ENCODE data around the gene POMGNT1.

POMGNT1 gene

GRCh38 chr1:46158312-46159281 lies 39.6 kb downstream of the POMGNT1 start:
- no peak for TF ChIP-seq CTCF (IDR thresholded peaks at IDR 0.05)
- Histone ChIP-seq H3K9ac (no peak overlapping the region), H3K4me2 (ENCODE audit: low read length) (no peak overlapping the region), H3K27me3 (ENCODE audit: control insufficient read depth, insufficient read depth, low read length) (no peaks in the 10 kb centered on the region), H3K4me3 (ENCODE audit: low read depth, low read length) (no peak overlapping the region), H3K27ac (no peak overlapping the region), H3K36me3 (ENCODE audit: control insufficient read depth, insufficient read depth, low read length) (no peaks in the 10 kb centered on the region), H3K79me2 (no peaks in the 10 kb centered on the region), H3K4me1 (no peaks in the 10 kb centered on the region), H3K9me3 (ENCODE audit: control insufficient read depth, low read length) (no peaks in the 10 kb centered on the region), H2AFZ (no peak overlapping the region)

DNA sequence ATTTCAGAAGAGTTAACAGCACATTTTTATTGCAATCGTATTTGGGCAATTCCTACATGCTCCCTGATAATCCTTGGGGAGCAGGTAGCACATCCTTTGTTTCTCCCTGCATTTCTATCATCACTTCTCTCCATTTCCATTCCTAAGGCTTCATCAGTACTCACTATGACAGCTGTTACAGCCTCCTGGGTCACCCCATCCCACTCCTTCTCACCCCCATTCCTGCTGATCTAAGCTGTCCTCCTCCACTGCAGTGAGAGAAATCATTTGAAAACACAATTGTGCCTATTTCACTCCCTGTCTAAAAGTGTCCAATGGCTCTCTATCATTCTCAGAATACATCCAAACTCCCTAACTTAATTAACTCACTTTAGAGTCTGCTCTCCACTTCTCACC lies 40.3 kb downstream of the POMGNT1 start:
- no peak for TF ChIP-seq CTCF (IDR thresholded peaks at IDR 0.05)
- H3K4me3 ChIP-seq (ENCODE audit: low read depth, low read length) = no peak overlapping the region
- no peak overlapping the region for H2AFZ ChIP-seq
- no peaks in the 10 kb centered on the region for H3K9me3 ChIP-seq (ENCODE audit: control insufficient read depth, low read length)
- no peak overlapping the region for H3K4me2 ChIP-seq (ENCODE audit: low read length)
- H3K27me3 ChIP-seq (ENCODE audit: control insufficient read depth, insufficient read depth, low read length) = no peaks in the 10 kb centered on the region
- no peak overlapping the region for H3K9ac ChIP-seq
- no peak overlapping the region for H3K27ac ChIP-seq
- no peaks in the 10 kb centered on the region for H3K79me2 ChIP-seq
- H3K4me1 ChIP-seq = no peaks in the 10 kb centered on the region
- no peaks in the 10 kb centered on the region for H3K36me3 ChIP-seq (ENCODE audit: control insufficient read depth, insufficient read depth, low read length)

GRCh38 chr1:46153732-46154131 lies 44.5 kb downstream of the POMGNT1 start:
- no peak overlapping the region for H3K4me3 ChIP-seq (ENCODE audit: low read depth, low read length)
- no peaks in the 10 kb centered on the region for H3K36me3 ChIP-seq (ENCODE audit: control insufficient read depth, insufficient read depth, low read length)
- H3K27me3 ChIP-seq (ENCODE audit: control insufficient read depth, insufficient read depth, low read length) = no peaks in the 10 kb centered on the region
- no peak overlapping the region for H3K9ac ChIP-seq
- H2AFZ ChIP-seq = no peak overlapping the region
- TF ChIP-seq CTCF (IDR thresholded peaks at IDR 0.05) = no peak
- no peaks in the 10 kb centered on the region for H3K79me2 ChIP-seq
- no peak overlapping the region for H3K27ac ChIP-seq
- H3K9me3 ChIP-seq (ENCODE audit: control insufficient read depth, low read length) = no peaks in the 10 kb centered on the region
- no peaks in the 10 kb centered on the region for H3K4me1 ChIP-seq
- no peak overlapping the region for H3K4me2 ChIP-seq (ENCODE audit: low read length)

DNA sequence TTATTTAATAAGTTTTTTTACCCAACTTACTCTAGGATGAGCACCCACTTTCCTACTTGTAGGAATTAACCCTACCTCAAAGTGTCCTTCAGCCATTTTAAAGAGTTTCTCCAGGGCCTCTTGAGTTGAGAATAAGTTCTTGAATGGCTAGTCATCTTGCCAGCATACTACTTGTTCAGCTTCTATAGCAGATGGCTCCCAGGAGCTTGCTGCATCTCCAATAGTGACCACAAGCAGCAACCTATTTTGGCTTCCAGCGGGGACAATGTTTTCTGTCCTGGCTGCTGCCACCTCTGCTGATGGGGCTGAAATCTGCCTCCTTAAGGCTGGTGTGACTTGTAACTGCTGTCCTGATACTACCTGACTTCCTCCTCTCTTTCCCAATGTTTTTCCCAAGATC lies 45.0 kb downstream of the POMGNT1 start:
- Histone ChIP-seq H3K4me3 (ENCODE audit: low read depth, low read length) (no peak overlapping the region), H3K4me1 (no peaks in the 10 kb centered on the region), H3K27ac (no peak overlapping the region), H3K79me2 (no peaks in the 10 kb centered on the region), H3K4me2 (ENCODE audit: low read length) (no peak overlapping the region), H3K9me3 (ENCODE audit: control insufficient read depth, low read length) (no peaks in the 10 kb centered on the region), H3K9ac (no peak overlapping the region), H2AFZ (no peak overlapping the region), H3K36me3 (ENCODE audit: control insufficient read depth, insufficient read depth, low read length) (no peaks in the 10 kb centered on the region), H3K27me3 (ENCODE audit: control insufficient read depth, insufficient read depth, low read length) (no peaks in the 10 kb centered on the region)
- no peak for TF ChIP-seq CTCF (IDR thresholded peaks at IDR 0.05)

- no peaks in the 10 kb centered on the region for H3K27me3 ChIP-seq (ENCODE audit: control insufficient read depth, insufficient read depth, low read length)
- TF ChIP-seq CTCF (IDR thresholded peaks at IDR 0.05) = no peak
- no peaks in the 10 kb centered on the region for H3K9me3 ChIP-seq (ENCODE audit: control insufficient read depth, low read length)
- H3K27ac ChIP-seq = no peak overlapping the region
- H3K4me3 ChIP-seq (ENCODE audit: low read depth, low read length) = no peak overlapping the region
- no peak overlapping the region for H2AFZ ChIP-seq
- H3K9ac ChIP-seq = no peak overlapping the region
- H3K36me3 ChIP-seq (ENCODE audit: control insufficient read depth, insufficient read depth, low read length) = no peaks in the 10 kb centered on the region
- H3K4me1 ChIP-seq = no peaks in the 10 kb centered on the region
- H3K79me2 ChIP-seq = no peaks in the 10 kb centered on the region
- H3K4me2 ChIP-seq (ENCODE audit: low read length) = no peak overlapping the region
Observed at GRCh38 chr1:46152016-46152415, 46.2 kb downstream of the POMGNT1 start.
